GM12878 (cell line): ENCODE data around the gene SMIM10L1.

Source experiments
- BCLAF1 ChIP-seq: fragments of 450-650 bp; IDR thresholded peaks from 2 replicates; pipeline ENCODE4 v1.6.1; 2017; ENCODE audit warnings: antibody characterized with exemption, mild to moderate bottlenecking, moderate library complexity
- ELK1 ChIP-seq: IDR thresholded peaks from 2 replicates; pipeline ENCODE4 v1.6.1; 2012; ENCODE audit warnings: low read depth, low read length, improper control_type of control experiment
- KLF5 ChIP-seq: fragments of 450-650 bp; IDR thresholded peaks from 2 replicates; pipeline ENCODE4 v1.6.1; 2014; ENCODE audit warnings: mild to moderate bottlenecking; ENCODE audit not compliant: partially characterized antibody
- POLR2A ChIP-seq: IDR thresholded peaks from 2 replicates; pipeline ENCODE4 v1.6.1; 2011; ENCODE audit warnings: low read depth, mild to moderate bottlenecking, low read length
- TCF3 ChIP-seq: IDR thresholded peaks from 2 replicates; pipeline ENCODE4 v1.6.1; 2012; ENCODE audit warnings: low read depth, mild to moderate bottlenecking, low read length, borderline replicate concordance; ENCODE audit not compliant: insufficient read depth
- TF ChIP-seq, protein P1 (sequence below), 3 experiments: IDR thresholded peaks in 2 of 3; conservative IDR thresholded peaks in 1 of 3; 2 replicates each; pipeline ENCODE4 v1.5.1; 2011; ENCODE audit warnings: low read depth in 3 of 3, low read length in 3 of 3, mild to moderate bottlenecking in 3 of 3, control low read depth in 2 of 3, moderate library complexity in 2 of 3, inconsistent platforms in 1 of 3, mixed read lengths in 1 of 3; ENCODE audit not compliant: control insufficient read depth in 2 of 3, insufficient read depth in 1 of 3; ENCODE audit errors: extremely low read depth in 1 of 3

GRCh38 chr12:11183011-11183410 lies 12.0 kb downstream of the SMIM10L1 start:
- TF ChIP-seq POLR2A (no peak), ELK1 (no peak), TCF3 (no peak), BCLAF1 (no peak), KLF5 (no peak)
- TF ChIP-seq, protein P1, sequence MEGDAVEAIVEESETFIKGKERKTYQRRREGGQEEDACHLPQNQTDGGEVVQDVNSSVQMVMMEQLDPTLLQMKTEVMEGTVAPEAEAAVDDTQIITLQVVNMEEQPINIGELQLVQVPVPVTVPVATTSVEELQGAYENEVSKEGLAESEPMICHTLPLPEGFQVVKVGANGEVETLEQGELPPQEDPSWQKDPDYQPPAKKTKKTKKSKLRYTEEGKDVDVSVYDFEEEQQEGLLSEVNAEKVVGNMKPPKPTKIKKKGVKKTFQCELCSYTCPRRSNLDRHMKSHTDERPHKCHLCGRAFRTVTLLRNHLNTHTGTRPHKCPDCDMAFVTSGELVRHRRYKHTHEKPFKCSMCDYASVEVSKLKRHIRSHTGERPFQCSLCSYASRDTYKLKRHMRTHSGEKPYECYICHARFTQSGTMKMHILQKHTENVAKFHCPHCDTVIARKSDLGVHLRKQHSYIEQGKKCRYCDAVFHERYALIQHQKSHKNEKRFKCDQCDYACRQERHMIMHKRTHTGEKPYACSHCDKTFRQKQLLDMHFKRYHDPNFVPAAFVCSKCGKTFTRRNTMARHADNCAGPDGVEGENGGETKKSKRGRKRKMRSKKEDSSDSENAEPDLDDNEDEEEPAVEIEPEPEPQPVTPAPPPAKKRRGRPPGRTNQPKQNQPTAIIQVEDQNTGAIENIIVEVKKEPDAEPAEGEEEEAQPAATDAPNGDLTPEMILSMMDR (IDR thresholded peaks at IDR 0.05 in 2 of 3, conservative IDR thresholded peaks at IDR 0.05 in 1 of 3; ENCODE audit: control insufficient read depth in 2 of 3, extremely low read depth in 1 of 3, insufficient read depth in 1 of 3, low read depth in 3 of 3, low read length in 3 of 3) = no peak
